ENCODE data around the gene SRRM1. TPM values are rescaled to one million over a fixed set of nuclear protein-coding genes. Genes with fewer than 3 reads are reported as not detected.
A peak's percentile ranks its signal among the peaks of the same experiment; 100 is the strongest.

The SRRM1 gene
- total RNA-seq, 4 donors from 2014 or later = 53.3 to 118 (median 83.3) TPM

- peak; percentile 29 to 88 for DNase-seq (ENCODE audit: low spot score in 2 of 2)
- TF ChIP-seq CTCF (IDR thresholded peaks at IDR 0.05) (no peak), POLR2A (IDR thresholded peaks at IDR 0.05) (no peak)
- peak overlapping the region; percentile 79 for H3K4me3 ChIP-seq (ENCODE audit: low read depth, poor library complexity, severe bottlenecking)
- intact Hi-C loops (cut with DNase I; ENCODE audit: low total_unique reads) = no loop called here
- WGBS, 2 donors = 0% methylated on average over 29 to 40 of the region's 53 CpGs
Observed at GRCh38 chr1:24643363-24644099, 429 bp downstream of the SRRM1 start.

GRCh38 chr1:24644100-24644384 is 940 bp downstream of the SRRM1 start:
- intact Hi-C loops (cut with DNase I; ENCODE audit: low total_unique reads) = no loop called here
- H3K4me3 ChIP-seq (ENCODE audit: low read depth, poor library complexity, severe bottlenecking) = peak overlapping the region; percentile 79
- DNase-seq (ENCODE audit: low spot score in 2 of 2) = no peak
- WGBS, 2 donors = 1% methylated on average over 9 of the region's 9 CpGs
- no peak for TF ChIP-seq CTCF (IDR thresholded peaks at IDR 0.05)
- no peak for TF ChIP-seq POLR2A (IDR thresholded peaks at IDR 0.05)

- DNase-seq (ENCODE audit: low spot score in 2 of 2) = no peak
- no peak for TF ChIP-seq CTCF (IDR thresholded peaks at IDR 0.05)
- TF ChIP-seq POLR2A (IDR thresholded peaks at IDR 0.05) = no peak
- no peak overlapping the region for H3K4me3 ChIP-seq (ENCODE audit: low read depth, poor library complexity, severe bottlenecking)
- WGBS, 2 donors = 90 to 95% methylated on average over 5 of the region's 5 CpGs
- intact Hi-C loops (cut with DNase I; ENCODE audit: low total_unique reads) = no loop called here
Observed at GRCh38 chr1:24648919-24649318, 5.8 kb downstream of the SRRM1 start.

DNA sequence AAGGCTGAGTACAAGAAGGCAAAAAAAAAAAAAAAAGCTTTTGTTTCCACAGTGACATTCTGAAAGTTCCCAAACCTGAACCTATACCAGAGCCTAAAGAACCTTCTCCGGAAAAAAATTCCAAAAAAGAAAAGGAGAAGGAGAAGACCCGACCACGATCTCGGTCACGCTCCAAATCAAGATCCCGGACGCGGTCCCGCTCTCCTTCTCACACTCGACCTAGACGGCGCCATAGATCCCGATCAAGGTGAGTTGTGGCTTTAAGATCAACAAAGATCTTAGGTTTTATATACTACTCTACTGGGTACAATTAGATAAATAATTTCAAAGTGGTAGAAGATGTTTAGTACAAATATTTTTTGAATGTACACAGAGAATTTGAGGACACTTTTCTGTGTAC is 9.3 kb downstream of the SRRM1 start:
- intact Hi-C loops (cut with DNase I; ENCODE audit: low total_unique reads) = no loop called here
- no peak for TF ChIP-seq POLR2A (IDR thresholded peaks at IDR 0.05)
- TF ChIP-seq CTCF (IDR thresholded peaks at IDR 0.05) = no peak
- no peak overlapping the region for H3K4me3 ChIP-seq (ENCODE audit: low read depth, poor library complexity, severe bottlenecking)
- WGBS, 2 donors = 93 to 95% methylated on average over 13 of the region's 13 CpGs
- no peak for DNase-seq (ENCODE audit: low spot score in 2 of 2)

- no peak for DNase-seq (ENCODE audit: low spot score in 2 of 2)
- TF ChIP-seq CTCF (IDR thresholded peaks at IDR 0.05) (no peak), POLR2A (IDR thresholded peaks at IDR 0.05) (no peak)
- no peak overlapping the region for H3K4me3 ChIP-seq (ENCODE audit: low read depth, poor library complexity, severe bottlenecking)
- intact Hi-C loops (cut with DNase I; ENCODE audit: low total_unique reads) = no loop called here
- WGBS, 2 donors = 97 to 99% methylated on average over 3 of the region's 3 CpGs
Observed at GRCh38 chr1:24654010-24654409, 10.9 kb downstream of the SRRM1 start.

- TF ChIP-seq POLR2A (IDR thresholded peaks at IDR 0.05) (no peak), CTCF (IDR thresholded peaks at IDR 0.05) (no peak)
- H3K4me3 ChIP-seq (ENCODE audit: low read depth, poor library complexity, severe bottlenecking) = no peak overlapping the region
- no peak for DNase-seq (ENCODE audit: low spot score in 2 of 2)
- intact Hi-C loops (cut with DNase I; ENCODE audit: low total_unique reads) = no loop called here
- WGBS, 2 donors = 85 to 100% methylated on average over 1 of the region's 1 CpG
Observed at GRCh38 chr1:24656046-24656445, 12.9 kb downstream of the SRRM1 start.
